Astrocyte of the cerebellum (primary cell): ENCODE results near the gene STOML3.

Experiments used
- DNase-seq: peaks from one replicate; pipeline ENCODE4 v3.0.0-alpha.2; 2011; ENCODE audit warnings: low read depth
- H3K4me3 ChIP-seq: 2 replicates; pipeline ENCODE4 v1.5.1; 2011; ENCODE audit warnings: mild to moderate bottlenecking, low read depth, low read length, moderate library complexity
- in situ Hi-C: cut with HindIII; loops from 2 replicates; pipeline ENCODE4 v1.10.0; 2017; ENCODE audit warnings: low sequenced_read_pairs
- TF ChIP-seq, protein P1 (sequence below): IDR thresholded peaks from 2 replicates; pipeline ENCODE4 v1.5.1; 2012; ENCODE audit warnings: low read length, low read depth, moderate library complexity, mild to moderate bottlenecking; ENCODE audit errors: missing control alignments

STOML3 gene

DNA sequence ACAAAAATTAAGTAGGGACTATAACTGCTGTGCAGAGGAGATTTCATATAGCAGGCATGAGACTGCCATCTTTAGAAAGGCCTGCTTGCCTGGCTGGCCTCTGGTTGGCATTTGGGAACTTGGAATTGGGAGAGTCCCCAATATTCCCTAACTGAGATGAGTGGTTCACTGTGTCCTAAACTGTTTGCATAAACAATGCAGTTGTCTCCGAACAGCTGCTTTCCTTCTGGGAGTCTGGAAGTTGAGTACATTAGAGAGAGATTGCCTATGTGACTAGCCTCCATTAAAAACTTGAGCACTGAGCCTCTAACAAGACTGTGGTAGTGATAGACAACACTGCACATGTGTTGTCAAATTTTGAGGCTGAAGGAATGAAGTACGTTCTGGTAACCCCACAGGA, 47.4 kb downstream of the STOML3 start:
- in situ Hi-C loops, result no loop called here
- TF ChIP-seq, protein P1, sequence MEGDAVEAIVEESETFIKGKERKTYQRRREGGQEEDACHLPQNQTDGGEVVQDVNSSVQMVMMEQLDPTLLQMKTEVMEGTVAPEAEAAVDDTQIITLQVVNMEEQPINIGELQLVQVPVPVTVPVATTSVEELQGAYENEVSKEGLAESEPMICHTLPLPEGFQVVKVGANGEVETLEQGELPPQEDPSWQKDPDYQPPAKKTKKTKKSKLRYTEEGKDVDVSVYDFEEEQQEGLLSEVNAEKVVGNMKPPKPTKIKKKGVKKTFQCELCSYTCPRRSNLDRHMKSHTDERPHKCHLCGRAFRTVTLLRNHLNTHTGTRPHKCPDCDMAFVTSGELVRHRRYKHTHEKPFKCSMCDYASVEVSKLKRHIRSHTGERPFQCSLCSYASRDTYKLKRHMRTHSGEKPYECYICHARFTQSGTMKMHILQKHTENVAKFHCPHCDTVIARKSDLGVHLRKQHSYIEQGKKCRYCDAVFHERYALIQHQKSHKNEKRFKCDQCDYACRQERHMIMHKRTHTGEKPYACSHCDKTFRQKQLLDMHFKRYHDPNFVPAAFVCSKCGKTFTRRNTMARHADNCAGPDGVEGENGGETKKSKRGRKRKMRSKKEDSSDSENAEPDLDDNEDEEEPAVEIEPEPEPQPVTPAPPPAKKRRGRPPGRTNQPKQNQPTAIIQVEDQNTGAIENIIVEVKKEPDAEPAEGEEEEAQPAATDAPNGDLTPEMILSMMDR, result no peak
- H3K4me3 ChIP-seq, result no peak overlapping the region
- no peak for DNase-seq

DNA sequence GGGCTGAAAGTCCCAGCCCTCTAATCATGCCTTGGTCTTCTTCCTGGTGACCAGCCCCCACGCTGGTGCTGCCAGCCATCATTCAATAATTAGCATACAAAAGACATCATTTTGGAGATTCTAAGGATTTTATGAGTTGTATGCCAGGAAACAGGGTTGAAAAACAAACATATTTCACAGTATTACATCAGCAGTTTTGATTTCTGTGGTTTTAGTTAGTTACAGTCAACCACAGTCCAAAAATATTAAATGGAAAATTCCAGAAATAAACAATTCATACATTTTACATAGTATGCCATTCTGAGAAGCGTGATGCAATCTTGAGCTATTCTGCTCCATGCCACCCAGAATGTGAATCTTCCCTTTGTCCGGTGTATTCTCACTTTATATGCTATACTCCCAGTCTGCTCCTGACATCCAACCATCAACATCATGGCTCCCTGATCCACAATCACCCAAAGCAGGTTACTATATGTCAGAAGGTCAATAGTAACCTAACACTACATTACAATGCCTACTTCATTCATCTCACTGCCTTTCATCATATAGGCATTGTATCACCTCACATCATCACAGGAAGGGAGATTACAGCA, 49.2 kb downstream of the STOML3 start:
- H3K4me3 ChIP-seq, result no peak overlapping the region
- TF ChIP-seq, protein P1, result no peak
- in situ Hi-C loops, result no loop called here
- no peak for DNase-seq

DNA sequence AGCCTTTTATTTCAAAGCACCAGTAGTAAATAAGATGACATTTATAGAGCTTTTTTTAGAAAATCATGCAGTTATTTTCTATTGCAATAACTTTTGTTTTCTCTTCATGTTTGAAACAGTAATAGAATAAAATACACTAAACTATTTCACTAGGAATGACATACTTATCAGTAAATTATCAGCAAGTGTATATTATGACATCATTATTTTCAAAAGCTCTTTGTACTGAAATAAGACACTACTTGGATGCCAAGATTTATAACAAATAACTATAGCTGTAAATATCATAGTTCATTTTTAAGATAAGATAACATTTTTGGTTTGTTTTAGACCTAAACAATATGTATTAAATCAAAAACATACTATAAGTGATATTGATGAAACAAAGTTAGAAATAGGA, 56.8 kb downstream of the STOML3 start:
- H3K4me3 ChIP-seq, result no peak overlapping the region
- no peak for DNase-seq
- TF ChIP-seq, protein P1, result no peak
- in situ Hi-C loops, result no loop called here

DNA sequence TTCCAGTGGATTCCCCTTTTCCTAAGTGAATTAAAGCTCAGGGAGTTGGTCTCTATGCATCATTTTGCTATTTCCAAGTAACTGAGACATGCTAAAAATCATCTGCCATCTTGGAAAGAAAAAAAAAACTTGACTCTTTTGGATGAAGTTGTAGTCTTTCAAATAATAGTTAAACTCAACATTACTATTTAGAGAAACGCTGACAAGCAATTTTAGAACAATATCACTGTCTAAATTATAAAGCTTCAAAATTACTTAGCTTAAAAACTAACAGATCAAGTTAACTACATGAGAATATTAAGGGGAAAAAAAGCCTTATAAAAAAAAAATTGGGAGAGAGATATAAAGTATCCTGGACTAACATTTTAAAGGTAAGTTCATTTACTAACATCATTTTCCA, 68.5 kb downstream of the STOML3 start:
- TF ChIP-seq, protein P1, result no peak

DNA sequence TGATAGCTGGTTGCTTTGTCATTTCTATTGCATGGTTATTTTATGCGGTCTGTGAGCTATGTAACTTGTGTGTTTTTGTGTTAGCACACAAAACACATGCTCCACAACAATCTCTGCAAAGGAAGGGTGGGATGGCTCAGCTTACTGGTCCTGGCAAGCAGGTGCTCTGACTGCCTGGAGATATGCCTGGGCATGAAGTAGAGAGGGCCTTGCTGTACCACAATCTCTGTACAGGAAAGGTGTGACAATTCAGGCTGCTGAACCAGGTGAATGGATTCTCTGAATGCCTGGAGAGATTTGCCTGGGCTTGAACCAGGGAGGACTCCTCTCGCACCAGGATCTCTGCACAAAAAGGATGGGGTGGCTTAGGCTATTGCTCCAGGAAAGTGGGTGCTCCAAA, 69.5 kb downstream of the STOML3 start:
- no peak overlapping the region for H3K4me3 ChIP-seq
- TF ChIP-seq, protein P1, result no peak
- in situ Hi-C loops, result no loop called here
- no peak for DNase-seq

More for the DNA sequence above, 68.5 kb downstream of the STOML3 start:
- DNase-seq, result no peak
- H3K4me3 ChIP-seq, result no peak overlapping the region
- in situ Hi-C loops, result no loop called here
